GM18519 (cell line): ENCODE results near the gene CYP46A1.

ENCODE experiments used
- ATAC-seq: cut with Tn5 transposase; IDR thresholded peaks from one replicate; pipeline ENCODE4 v1.9.1; 2021; ENCODE audit warnings: mild to moderate bottlenecking, moderate library complexity; ENCODE audit not compliant: unreplicated experiment, low FRiP score

CYP46A1 gene

GRCh38 chr14:99772371-99773283 is 88.5 kb downstream of the CYP46A1 start:
- no peak for ATAC-seq

- no peak for ATAC-seq
These were observed 89.7 kb downstream of the CYP46A1 start for GRCh38 chr14:99773521-99774497.

GRCh38 chr14:99774556-99775307 is 90.6 kb downstream of the CYP46A1 start:
- no peak for ATAC-seq

GRCh38 chr14:99775351-99775750 is 91.3 kb downstream of the CYP46A1 start:
- no peak for ATAC-seq
